Retina (tissue), 1 donor: ENCODE data around the gene UNC5CL.
A peak's percentile ranks its signal among the peaks of the same experiment; 100 is the strongest.

Experiments used
- DNase-seq: peaks from one replicate; pipeline ENCODE4 v3.0.0-alpha.2; 2016

UNC5CL gene

DNA sequence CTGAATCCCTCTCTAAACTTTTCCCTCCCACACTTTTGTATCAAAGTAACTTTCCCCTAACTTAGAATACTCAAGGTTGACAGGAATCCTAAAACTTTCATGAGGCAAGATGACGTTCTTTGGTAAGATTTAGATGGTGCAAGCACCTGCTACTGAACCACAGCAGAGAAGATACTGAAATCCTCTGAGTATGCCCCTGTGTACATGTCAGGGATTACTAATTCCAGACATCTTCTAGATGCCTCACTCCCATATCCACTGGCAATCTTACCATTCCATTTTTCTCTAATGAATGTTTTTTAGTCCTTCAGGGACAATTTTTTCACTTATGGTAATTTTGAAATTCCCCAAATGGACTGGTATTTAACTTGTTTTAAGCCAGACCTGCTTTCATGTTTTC is 23.0 kb upstream of the UNC5CL start:
- no peak for DNase-seq

DNA sequence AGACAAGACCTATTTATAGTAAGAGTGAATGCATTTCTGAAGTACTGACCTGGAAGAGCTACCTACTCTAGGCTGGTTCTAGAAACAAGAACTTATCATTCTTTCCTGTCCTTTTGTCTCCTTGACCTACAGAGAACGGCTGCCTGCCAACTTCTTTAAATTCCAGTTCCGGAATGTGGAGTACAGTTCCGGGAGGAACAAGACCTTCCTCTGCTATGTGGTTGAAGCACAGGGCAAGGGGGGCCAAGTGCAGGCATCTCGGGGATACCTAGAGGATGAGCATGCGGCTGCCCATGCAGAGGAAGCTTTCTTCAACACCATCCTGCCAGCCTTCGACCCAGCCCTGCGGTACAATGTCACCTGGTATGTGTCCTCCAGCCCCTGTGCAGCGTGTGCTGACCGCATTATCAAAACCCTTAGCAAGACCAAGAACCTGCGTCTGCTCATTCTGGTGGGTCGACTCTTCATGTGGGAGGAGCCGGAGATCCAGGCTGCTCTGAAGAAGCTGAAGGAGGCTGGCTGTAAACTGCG is 22.2 kb upstream of the UNC5CL start:
- DNase-seq = no peak

DNA sequence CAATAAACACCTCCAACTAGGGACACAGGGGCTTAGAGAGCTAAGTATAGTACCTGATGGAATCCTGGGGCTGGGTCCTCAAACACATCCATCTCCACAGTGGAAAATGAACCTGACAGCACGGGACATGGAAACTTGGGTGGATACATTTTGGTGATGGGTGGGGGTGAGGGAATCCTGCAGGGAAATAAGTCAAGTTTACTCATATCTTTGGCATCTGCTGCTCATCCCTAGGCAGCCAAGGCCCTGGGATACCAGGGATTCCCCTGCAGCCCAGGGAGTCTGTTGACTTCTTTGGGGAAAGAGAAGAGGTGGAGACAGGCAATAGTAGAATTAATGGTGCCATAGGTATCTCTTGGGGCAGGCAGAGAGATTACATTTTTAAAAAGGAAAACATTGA is 20.5 kb upstream of the UNC5CL start:
- no peak for DNase-seq

DNA sequence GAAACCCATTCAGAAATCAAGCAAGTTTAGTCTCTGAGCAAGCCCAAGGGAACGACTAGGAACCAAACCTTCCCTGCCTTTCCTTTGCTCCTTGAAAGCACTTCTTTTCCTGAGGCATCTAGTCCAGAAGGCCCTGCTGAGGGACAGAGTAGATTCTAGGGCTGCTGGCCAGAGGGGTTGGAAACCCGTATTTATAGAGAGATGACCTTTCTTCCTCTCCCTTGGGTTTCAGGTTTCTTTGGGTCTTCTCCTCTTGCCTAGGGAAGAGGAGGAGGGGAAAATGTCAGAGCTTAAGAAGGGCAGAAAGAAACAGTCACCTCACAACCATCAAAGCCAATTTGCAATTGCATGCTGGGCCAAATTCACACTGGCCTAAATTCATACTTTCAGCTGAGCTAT is 19.8 kb upstream of the UNC5CL start:
- no peak for DNase-seq

DNA sequence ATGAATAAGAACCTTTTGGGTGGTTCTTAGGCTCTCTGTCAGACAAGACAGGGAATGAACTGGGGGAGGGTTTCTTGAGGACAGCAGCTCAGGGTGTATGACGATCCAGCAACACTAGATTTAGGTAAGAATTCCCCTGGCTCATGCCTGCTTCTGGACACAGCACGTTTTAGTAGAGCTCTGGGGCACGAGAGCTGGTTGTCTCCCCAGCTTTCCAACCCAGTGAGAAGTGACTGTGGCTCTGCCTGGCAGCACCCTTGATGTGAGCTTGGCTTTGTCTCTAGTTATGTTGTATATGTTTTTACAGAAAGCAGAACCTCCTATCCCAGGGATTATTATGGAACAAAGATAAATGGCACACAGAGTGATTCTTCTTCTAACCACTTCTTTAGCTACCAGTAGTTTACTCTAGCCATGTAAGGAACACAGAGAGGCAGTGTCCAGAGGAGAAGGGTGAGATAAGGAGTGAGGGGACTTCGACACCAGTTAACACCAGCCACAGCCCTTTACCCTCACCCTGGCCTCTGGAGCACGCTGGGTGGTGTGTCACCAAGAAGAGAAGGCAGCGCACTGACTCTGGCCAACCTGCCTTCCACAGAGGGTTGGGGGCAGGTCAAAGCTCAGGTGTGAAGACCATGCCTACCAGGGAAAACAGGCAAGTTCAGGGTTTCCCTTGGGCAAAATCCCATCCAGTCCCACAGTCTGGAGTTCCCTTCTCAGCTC is 17.9 kb upstream of the UNC5CL start:
- DNase-seq = no peak

DNA sequence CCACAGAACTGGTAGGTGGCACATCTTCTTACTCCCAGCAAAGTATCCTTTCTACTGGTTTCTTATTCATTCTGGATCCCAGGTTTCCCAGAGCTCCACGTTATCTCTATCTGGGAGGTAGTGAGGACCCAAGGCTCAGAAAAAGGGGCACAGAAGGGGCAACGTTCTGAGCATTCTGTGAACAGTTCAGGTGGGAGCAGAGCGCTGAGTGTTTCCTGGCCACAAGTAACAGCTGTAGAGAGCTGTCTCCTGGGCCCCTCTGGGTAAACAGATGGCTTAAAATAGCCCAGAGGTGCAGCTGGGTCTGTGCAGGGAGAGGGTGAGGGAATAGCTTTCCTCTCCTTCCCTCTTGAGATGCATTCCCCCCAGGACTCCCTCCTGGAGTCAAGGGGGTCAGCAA is 16.1 kb upstream of the UNC5CL start:
- DNase-seq = no peak

DNA sequence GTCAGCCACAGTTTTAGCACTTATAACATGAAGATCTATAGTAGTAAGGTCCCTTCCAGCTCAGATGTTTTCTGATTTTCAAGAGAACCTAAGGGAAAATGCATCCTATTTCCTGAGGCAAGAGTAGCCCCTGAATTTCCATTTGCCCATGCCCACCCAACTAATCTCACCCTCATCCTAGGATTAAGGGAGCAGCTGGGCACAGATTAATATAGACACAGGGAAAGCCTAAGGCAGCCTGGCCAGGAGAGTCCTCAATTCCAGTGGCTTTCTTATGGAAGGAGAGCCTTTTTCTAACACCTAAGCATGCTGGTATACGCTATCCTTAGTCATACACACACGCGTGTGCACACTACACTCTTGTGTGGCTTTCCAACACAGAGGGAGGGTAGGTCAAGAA is 15.5 kb upstream of the UNC5CL start:
- DNase-seq = no peak

DNA sequence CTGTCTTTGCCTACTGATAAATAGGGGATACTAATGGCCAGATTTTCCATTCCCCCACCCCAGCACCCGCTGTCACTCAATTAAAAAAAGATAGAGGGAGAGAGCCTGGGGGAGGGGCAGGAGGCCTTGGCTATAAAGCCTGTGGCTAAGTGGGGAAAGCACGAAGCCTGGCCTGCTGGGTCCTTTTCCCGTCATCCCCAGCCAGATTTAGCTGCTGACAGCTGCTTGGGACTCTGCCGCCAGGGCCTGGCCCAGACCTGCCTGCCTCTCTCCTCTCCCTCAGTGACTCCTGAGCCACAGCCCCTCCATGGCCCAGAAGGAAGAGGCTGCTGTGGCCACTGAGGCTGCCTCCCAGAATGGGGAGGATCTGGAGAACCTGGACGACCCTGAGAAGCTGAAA is 14.0 kb upstream of the UNC5CL start, which contains the start of gene APOBEC2:
TSS of gene APOBEC2 (plus strand) at position 162 of the 400 bp plus-strand sequence. CDS start at position 308, 146 bp downstream.
- peak; percentile 44 for DNase-seq

DNA sequence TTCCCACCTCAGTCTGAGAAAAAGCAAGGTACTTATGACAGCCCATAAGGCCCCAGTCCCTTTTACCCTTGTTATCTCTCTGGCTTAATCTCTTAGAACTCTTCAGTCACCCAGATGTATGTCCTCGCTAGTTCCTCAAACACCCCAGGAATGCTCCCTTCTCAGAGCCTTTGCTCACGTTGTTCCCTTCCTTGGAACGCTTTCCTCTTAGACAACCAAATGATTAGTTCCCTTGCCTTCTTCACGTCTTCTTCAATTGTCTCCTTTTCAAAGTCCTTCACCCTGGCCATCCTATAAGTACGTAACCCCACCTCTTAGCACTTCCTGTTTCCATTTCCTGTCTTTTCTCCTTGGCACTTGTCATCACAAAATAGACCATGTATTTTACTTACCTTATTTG is 12.9 kb upstream of the UNC5CL start:
- no peak for DNase-seq

DNA sequence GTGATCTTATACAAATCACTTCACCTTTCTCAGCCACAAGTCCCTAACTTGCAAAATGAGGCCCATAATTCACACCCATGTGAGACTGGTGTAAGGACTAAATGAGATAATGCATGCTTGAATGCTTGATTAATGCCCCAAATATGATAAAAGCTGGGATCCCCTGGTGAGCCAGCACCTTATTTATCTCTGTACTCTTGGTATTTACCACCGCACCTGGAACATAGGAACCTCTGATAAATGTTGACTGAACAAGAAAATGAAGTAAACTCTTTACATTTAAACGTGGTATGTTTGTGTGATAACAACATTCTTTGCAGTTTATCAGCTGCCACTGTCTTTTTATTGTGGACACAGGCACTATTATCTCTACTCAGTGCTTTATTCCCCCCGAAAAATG is 11.5 kb upstream of the UNC5CL start:
- DNase-seq = no peak

DNA sequence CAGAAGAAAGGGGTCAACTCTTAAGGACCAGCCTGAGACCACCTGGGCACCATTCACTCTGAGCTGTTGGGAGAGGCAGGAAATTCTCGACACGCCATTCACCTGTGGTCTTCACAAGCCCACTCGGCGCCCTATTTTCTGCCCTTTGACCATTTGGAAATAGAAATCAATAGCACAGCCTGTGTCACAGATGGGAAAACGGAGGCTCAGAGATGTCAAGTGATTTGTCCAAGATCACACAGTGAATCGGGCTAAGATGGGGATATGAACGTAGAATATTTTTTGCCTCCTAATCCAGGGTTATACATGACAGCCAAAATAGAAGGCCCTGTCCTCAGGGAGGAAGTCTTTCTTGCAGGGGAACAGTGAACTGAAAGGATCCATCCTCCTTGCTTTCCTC is 10.9 kb upstream of the UNC5CL start:
- no peak for DNase-seq

DNA sequence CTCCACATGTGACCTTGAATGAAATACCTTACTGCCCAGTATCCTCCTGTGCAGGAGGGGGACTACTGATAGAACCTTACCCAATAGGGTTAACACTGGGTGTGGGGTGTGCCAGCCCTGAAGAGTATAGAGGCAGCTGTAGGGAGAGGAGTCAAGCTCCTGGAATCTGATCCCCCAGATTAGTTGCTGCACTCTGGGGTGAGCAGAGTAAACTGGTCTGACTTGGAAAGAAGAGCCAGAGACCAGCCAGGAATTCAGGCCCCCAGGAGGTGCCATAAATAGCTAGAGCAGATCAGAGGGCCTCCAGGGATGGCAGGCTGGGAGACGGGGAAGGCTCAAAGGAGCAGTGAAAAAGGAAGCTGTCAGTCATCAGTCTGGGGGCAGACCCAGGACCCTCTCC is 10.5 kb upstream of the UNC5CL start:
- no peak for DNase-seq

DNA sequence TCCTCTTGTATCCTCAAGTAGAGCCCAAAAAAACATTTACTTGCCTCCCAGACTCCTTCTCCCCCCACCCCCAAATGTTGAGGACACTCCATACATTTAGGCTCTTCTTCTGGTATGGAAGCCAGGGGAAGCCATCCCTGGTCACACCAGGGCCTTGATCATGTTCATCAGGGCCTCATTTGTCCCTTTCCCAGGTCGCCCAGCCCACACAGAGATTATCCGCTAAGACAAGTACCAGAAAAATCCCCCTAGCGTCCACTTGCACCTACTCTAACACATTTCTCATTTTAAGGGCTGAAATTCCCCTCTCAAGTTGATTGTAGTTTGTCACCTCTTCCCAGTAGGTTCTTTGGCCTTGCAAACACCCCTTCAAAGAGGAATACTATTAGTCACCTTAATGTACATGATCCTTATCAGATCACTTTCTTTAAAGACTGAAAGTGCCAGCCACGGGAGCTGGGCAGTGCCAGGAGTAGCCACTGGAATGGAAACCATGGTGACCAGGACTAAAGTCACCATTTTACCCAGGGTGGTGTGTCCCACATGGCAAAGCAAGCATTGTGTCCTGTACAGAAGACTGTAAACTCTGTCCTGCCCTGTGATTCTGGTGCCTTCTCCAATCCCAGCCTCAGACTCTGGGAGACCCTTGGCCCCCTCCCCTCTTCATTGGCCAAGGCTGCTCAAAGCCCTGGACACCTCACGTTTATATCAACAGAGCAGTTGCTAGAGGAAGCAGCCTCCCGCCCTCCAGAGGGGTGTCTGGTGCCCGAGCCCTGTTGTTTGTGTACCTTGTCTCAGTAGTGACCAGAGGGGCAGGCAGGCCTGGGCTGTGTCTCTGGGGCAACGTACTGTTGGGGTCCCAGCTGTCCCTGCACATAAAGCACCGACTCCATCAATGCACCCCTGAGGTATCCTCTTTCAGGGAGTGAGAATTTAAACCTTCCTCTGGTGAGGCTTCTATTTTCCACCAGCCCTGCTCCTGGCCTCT is 9.0 kb upstream of the UNC5CL start:
- DNase-seq = no peak

DNA sequence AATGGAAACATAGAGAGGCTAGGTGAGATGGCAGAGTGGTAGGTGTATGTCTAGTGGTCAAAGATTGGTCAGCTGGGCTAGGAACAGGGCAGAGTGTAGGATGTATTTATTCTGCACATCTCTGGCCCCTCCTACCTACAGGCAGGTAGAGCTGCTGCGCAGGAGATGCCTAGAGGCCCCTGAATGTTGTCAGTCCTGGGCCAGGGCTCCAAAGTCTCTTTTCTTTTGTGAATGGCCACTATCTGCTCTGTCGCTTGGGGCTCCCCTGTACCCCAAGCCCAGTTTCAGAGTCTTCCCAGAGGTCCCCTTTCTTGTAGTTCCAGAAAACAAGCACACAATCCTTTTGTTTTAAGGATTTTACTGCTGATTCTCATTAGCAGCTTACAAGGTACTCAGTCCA is 8.3 kb upstream of the UNC5CL start:
- DNase-seq = no peak

DNA sequence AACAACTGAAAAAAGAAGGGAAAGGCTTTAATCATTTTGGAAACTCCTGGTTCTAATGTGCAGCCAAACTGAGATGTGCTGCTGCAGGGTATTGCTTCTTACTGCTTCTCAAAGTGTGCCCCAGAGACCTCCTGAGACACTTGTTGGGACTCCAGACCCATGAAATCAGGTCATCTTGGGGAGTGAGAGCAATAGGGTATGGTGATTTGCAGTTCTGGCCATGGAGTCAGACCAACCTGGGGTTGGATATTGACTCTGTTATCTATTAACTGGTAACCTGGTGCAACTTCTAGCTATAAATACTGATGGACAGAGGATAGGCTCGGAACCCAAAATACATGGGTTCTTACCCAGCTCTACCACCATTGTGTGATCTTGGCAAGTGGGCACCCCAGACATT is 7.1 kb upstream of the UNC5CL start:
- DNase-seq = no peak

DNA sequence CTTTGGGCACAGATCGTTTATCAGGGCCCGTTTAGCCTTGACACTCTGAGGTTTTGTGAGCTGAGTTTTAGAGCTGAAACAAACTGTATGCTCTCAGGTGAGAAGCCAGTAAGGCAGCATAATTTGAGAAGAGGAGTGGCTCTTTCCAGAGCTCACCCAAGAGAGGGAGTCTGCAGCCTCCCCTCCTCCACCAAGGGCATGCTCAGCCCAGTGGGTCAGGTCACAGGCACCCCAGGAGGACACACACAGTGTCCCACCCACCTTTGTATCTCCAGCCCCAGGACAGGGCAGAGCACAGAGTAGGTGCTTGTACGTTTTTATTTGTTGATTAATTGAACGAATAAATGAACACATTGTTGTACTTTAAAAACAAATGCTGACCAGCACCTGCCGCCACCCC is 6.6 kb upstream of the UNC5CL start:
- no peak for DNase-seq

DNA sequence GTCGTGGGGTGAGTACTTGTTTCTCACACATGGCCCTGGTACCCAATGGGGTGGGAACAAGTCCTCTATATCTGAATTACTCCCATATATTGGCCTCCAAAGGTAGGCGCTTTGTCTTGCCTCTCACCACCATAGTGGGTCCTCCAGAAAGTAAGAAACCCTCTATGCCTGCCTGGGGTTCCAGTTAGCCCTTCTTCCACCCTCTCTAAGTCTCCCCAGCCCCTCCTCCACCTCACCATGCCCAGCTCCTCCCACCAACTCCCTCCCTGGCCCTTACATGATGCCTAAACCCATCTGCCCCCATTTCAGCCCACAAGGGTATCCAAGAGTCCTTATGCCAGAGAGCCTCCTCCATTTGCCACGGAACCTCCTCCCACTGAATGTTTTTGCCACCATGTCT is 4.1 kb upstream of the UNC5CL start:
- DNase-seq = no peak

DNA sequence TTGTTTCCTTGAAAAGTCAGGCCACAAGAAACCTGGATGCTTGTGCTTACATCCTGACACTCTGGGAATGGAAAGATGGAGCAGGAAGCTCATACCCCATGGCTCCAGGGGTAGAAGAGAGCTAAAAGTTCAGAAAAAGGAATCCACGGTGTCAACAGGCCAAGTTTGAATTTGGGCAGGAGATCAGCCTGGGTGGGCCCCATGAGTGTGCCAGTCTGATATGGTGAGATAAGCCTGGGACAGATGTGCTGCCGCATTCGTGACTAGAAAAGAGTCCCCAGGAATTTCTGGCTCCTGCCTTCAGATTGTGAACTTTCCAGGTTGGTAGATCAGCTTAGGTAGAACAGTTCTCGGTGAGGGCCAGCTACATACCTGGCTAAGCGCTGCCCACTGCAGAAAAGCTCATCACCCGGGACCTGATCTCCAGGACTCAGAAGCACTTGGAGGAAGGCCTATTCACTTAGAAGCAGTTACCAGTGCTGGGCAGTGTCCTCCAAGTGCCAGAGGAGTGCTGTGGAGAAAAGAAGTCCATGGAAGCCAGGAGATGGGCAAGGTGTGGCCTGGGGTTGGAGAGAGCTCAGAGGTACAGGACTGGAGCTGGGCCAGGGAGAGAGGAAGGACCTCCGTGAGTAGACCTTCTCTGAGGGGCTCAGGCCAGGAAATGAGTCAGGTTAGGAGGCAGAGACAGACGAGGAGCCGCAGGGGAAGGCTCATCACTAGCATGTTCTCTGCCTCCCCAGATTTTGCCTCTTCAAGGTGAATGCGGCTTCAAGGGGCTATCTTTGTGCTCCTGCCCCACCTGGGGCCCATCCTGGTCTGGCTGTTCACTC is 3.4 kb upstream of the UNC5CL start, which contains the start of gene TSPO2:
TSS of gene TSPO2 (plus strand) at position 242 of the 830 bp plus-strand sequence. CDS start at position 761, 519 bp downstream.
- no peak for DNase-seq

DNA sequence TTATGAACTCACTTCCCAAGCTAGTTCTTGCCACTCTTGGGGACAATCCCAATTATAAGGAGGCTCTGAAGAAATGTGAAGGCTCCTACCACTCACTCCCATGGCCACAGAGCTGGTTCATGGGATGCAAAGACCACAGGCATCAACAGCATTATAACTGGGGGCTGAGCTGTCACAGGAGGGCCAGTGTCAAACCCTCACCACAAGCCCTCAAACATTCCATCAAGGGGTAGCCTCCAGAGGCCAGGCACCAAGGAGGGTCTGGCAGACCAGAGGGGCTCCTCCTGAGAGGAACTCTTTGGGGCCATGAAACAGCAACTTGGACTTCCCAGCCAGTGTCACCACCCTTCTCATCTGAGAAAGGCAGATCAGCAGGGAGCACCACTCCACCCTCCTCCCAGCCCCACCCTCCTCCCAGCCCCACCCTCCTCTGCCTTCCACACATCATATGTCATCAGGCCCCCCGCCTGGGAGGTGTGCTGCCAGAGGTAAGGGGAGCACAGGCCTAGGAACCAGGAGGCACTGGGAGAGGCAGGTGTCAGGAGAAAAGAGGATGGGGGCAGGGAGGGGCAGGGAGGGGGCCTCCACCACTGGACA is 2.0 kb upstream of the UNC5CL start:
- no peak for DNase-seq

DNA sequence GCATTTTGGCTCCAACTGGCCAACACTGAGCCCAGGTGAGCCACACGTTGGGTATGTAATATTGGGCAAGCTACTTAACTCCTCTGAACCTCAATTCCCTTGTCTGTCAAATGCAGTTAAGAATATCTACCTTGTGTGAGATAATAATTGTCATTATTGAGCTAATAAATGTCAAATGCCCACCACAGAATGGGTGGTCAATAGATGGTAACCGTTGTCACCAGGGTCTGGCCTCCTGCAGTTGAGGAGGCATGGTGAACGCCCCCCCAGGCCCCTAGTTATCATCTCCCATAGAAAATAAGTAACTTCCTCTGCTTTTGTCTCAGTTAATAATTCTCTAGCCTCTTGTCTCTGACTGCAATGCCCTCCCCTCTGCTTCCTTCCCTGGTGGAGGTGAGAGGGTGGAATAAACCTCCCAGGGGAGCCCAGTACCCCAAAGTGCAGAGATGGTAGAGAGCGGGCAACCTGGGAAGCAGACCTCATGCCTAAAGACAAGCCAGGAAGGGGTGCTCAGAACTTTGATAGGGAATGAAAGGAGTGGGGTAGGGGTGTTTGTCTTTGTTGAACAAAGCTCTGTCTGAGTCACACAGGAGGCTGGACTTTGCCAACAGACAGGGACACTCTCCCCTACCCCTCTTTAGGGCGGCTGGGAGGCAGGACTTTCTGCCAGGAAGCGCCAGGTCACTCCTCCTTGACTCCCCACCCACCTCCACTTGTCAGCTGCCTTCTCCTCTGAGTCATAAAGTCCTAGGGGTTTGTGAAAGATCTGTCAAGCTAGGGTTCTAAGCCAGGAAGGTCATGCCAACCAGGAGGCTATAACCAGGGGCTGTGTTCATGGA is 1.3 kb upstream of the UNC5CL start:
- DNase-seq = no peak

DNA sequence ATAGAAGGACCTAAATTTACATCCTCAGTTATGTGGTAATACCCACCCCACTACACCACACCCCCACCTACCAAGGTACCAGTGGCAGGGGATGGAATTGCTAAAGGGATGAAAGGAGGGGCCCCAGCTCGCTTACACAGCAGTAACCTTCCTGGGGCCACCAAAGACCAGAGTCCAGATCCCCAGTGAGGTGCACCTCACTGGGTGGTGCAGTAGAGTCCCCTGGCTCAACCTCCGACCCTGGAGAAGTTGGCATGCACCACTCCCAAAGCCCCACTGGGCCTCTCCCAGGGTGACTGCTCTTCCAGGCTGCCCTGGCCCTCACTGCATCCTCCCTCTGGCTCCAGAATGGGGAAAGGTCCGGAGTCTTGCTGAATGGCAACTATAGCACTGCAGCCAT is 816 bp downstream of the UNC5CL start:
- no peak for DNase-seq
